Glomerular visceral epithelial cell (primary cell): Measurements from ENCODE around the gene SEMA3B.
"Not testable (repeated sequence)": the region's sequence is repeated elsewhere in the genome, so short reads cannot be mapped to it uniquely, and the experiment has no call there.

Source experiments
- DNase-seq: peaks from one replicate; pipeline ENCODE4 v3.0.0-alpha.2; 2016; ENCODE audit errors: extremely low spot score

The SEMA3B gene

DNA sequence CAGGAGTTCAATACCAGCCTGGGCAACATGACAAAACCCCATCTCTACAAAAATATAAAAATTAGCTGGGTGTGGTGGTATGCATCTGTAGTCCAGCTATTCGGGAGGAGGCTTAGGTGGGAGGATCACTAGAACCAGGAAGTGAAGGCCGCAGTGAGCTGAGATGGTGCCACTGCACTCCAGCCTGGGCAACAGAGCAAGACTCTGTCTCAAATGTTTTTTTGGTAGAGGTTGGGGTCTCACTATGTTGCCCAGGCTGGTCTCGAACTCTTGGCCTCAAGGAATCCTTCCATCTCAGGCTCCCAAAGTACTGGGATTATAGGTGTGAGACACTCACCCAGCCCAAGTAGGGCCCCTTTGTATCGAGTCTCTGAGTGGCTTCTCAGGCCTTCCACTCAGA is 25.1 kb downstream of the SEMA3B start:
- DNase-seq: no peak

DNA sequence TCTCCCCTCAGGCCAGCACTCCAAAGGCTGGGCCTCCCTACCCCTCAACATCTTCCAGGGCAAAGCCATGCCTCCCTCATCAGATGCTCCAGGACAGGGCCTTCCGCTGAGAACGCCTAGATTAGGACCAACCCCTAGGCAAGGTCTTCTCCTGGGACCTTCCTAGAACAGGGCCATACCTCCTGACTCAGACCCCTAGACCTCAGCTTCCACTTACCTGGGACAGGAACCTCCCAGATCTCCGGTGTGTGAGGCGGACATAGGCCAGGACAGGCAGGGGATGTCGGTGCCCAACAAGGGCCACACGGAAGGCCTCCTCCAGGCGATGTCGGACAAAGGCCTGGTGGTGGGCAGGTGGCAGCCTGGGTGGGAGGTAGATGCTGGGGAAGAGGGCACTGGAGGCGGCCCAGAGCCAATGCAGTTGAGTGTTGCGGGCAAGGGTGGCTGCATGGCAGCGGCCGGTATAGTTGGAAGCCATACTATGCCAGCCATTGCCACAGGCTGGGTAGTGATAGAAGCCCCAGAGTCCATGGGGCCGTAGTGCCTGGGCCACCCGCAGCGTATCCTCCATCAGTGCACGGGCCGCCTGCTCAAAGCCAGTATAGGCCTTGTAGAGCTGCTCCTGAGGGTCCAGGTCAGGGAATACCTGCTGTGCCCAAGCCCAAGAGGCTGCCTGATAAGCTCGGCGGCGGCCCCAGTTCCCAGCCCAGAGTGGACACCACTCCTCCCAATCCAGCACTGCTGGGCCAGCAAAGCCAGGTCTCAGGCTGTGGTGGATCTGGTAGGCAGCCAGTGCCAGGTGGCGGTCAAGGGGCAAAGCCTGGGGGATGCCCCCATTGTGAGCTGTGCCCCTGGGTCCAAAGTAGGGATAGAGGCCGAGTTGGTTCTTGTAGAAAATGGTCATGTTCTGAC is 25.8 kb downstream of the SEMA3B start:
- DNase-seq: no peak

- no peak for DNase-seq
These were observed 26.8 kb downstream of the SEMA3B start for GRCh38 chr3:50295553-50296431.

DNA sequence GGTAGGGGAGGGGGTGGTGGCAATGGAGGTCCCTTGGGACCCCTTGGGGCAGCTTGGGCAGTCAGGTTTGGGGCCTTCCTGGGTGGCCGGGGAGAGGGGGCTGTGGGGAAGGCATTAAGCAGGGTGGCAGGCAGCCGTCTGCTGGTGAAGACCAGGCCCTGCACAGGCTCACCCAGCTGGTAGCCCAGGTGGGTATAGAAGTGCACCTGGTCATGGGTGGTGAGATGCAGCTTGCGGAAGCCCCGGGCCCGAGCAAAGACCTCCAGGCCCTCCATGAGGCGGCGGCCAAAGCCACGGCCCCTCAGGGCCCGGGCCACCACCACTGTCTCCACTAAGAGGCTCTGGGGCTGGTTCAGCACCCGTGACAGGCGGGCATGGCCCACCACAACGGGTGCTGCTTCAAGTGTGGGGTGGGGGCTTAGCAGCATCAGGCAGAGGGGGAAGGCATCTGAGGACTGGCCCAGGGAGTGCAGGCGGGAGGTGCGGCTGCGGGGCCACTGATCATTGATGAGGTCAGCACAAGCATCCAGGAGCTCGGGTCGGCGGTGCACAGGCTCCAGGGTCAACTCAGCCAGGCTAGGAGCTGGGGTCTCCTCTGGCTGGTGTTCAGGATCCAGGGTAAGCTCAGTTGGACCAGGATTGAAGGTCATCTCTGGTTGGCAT is 27.9 kb downstream of the SEMA3B start:
- no peak for DNase-seq

DNA sequence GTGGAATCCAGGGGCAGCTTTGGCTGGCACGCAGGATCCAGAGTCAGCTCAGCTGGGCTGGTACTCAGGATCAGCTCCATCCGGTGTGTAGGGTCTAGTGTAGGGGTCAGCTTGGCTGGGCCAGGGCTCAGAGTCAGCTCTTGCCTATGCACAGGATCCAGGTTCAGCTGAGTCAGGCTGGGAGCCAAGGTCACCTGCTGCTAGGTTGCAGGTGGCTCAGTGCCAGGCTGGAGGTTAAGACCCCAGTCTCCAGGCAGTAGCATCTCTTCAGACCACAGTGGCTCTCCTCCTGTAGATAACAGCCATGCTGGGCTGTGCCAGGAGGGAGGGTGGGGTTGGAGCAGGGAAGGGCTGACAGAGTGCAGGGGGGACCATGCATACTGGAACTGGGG is 28.4 kb downstream of the SEMA3B start:
- DNase-seq: no peak

- no peak for DNase-seq
These were observed 29.2 kb downstream of the SEMA3B start for GRCh38 chr3:50297896-50298725.

- DNase-seq: peak; percentile 100
These were observed 30.1 kb downstream of the SEMA3B start, which contains the start of the genes HYAL3 and NAA80 for GRCh38 chr3:50298836-50299637. Gene HYAL3, minus strand, starts transcription at chr3:50299405. Its CDS starts 3,803 bp downstream, at chr3:50295602. Gene NAA80, minus strand, starts transcription at chr3:50299405. Its CDS starts 1,942 bp downstream, at chr3:50297463.

GRCh38 chr3:50299638-50299928 is 30.6 kb downstream of the SEMA3B start:
- no peak for DNase-seq

- no peak for DNase-seq
These were observed 31.2 kb downstream of the SEMA3B start for GRCh38 chr3:50299929-50300680.

DNA sequence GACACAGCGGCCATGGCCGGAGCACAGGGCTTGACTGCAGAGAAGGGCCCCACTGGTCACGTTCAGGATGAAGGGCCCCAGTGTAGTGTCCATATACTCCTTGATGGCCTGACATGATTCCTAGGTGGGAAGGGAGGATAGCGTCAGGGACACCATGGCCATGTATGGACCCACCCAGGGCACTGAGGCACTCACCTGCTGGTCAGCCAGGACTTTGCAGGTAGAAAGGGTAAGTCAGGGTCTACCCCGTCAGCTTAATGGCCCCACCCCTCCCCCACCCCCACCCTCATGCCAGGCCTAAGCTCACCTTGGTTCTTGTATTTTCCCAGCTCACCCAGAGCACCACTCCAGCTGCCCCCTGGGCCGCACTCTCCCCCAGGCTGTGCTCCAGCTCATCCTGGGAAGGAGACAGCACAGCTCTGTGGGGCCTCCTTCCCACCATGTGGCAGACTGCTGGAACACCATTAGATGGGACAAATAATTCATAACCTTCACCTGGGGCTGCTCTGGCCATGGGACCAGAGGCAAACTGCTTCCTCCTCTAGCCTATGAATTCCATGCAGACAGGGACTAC is 31.8 kb downstream of the SEMA3B start:
- no peak for DNase-seq

GRCh38 chr3:50302095-50303012 is 33.4 kb downstream of the SEMA3B start:
- DNase-seq: no peak

DNA sequence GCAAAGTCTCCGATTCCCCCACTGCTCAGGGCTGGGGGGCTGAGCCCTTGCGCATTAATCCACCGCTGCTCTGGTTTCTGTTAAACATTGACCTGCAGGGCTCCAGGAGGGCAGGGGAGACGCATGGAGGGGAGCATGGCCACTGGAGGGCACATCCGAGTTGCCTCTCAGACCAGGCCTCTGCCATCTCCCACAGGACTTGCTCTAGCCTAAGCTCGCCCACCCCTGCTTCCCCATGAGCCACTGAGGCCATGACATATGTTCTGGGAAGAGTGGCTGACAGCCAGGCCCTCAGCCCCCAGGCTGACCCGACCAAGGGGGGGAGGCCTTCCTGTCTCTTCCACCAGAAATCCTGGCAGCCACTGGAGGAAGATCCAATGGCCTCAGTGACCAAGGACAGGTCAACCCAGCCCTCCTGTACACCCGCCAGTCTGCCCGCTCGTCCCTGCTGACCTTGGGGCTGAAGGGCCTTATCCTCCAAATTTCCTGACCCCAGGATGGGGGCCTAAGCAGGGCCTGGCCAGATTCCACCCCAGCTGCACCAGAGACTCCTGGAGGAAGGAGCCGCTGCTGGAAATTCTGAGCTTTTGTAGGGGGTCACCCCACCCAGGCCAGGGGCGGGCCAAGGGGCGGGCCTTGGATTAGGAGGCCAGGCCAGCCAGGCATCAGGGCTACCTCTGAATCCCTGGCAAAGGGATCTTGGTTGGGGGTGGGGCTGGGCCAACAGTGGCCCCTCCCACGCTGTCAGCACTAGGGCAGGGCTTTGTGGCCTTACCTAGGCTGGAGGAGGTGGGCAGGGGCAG is 34.3 kb downstream of the SEMA3B start, which contains the start of gene HYAL1:
TSS of gene HYAL1 (minus strand) at position 562 of the 803 bp plus-strand sequence. CDS start 618 bp downstream, outside the sequence.
- DNase-seq: peak; percentile 57

GRCh38 chr3:50304601-50305000 is 35.7 kb downstream of the SEMA3B start:
- no peak for DNase-seq

DNA sequence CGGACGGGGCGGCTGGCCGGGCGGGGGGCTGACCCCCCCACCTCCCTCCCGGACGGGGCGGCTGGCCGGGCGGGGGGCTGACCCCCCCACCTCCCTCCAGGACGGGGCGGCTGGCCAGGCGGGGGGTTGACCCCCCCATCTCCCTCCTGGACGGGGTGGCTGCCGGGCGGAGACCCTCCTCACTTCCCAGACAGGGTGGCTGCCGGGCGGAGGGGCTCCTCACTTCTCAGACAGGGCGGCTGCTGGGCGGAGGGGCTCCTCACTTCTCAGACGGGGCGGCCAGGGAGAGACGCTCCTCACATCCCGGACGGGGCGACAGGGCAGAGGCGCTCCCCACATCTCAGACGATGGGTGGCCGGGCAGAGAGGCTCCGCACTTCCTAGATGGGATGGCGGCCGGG is 43.1 kb downstream of the SEMA3B start:
- DNase-seq: not testable (repeated sequence)

DNA sequence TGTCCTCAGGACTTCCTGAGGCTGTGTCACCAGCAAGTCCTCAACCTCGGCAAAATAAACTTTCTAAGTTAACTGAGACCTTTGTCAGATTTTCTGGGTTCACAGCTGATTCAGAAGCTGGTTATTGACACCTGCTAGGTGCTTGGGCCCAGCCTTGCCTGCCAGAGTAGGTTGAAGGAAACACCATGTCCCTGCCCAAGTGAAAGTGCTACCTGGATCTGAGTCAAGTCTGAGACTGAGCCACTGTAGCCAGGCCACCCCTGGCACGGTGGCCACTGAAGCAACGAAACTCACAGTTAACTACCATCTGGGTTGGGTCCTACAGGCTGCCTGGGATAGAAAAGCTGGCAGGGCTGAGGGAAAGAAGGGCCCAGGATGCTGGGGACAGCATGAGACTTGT is 45.4 kb downstream of the SEMA3B start:
- no peak for DNase-seq

DNA sequence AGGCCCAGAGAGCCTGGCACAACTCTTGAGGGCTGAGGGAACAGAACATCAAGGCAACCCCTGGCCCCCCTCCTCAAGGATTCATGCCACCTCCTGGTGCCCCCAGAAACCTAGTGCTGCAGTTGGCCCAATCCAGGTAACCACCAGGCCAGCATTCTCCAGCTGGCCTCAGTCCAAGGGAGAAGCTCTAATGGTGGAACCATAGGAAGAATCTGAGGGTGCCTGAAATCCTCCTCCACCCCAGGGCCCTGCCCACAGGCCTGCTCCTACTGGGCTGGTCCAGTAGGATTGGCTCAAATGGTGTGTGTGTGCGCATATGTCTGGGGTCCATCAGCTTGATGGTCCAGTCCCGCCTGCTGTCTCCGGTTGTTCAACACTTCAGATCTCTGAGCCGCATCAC is 45.9 kb downstream of the SEMA3B start:
- DNase-seq: no peak

DNA sequence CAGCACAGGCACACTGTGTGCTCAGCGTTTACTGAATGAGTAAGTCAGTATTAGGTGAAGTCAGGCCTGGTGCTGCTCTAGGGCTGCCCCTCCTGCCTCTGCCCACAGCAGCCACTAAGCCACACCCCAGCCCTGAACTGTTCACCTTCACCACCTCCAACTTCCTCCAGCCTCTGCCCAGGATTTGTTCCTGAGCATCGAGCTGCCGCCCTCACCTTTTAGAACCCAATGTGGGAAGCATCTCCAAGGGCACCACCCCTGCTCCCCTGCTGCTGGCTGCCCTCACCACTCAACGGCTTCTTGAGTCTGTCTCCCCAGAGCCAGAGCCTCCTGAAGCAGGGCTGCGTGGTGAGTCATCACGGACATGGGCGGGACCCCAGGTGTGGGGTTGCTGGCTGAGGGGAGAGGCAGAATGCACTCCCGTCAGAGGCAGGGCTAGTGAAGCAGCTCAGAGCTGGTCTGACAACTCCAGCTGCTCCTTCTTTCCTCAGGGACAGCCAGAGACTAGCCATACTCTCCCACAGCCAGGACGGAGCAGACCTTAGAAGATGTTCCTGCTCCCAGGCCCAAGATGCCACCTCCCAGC is 47.8 kb downstream of the SEMA3B start:
- peak; percentile 87 for DNase-seq
